GM19099 (cell line): ENCODE data around the gene NR3C1.

ENCODE experiments used
- POLR2A ChIP-seq: IDR thresholded peaks from 3 replicates; pipeline ENCODE4 v1.6.1; 2011; ENCODE audit warnings: low read depth; ENCODE audit not compliant: insufficient read length; ENCODE audit errors: extremely low read depth

Gene NR3C1

DNA sequence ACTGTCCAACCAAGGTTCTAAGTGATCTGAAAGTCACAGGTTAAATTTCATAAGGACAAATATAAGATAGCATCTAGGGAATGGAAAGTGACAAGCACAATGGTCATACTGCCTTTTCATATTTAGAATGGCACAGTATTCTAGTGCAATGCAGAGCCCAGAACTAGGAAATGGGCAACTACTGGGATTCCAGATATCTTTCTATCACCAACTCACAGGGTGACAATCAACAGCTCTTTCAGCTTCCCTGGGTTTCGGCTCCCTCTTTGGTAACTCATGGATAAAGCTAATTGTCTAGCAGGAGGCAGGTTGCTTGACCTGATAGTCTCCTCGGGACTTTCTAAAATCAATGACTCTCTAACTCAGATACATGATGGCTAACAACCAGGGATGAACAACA is 60.4 kb downstream of the NR3C1 start:
- no peak for TF ChIP-seq POLR2A

DNA sequence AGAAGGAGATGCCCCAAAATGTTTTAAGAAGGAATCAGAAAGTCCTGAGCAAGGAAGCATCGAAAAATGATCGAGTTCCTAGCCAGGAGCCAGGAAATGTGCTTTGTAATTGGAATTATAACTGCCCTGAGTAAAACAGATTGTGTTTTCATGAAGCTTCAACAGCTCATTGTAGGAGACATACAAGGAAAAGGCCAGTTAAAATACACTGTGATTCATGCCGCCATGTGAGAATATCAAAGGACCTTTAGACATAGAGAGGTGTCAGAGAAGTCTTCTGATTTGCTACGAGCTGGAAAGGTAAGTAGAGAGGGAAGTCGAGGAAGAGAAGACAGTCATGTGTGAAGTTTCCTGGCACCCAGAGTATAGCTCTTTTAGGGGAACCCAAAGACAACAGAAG is 60.9 kb downstream of the NR3C1 start:
- TF ChIP-seq POLR2A: no peak

DNA sequence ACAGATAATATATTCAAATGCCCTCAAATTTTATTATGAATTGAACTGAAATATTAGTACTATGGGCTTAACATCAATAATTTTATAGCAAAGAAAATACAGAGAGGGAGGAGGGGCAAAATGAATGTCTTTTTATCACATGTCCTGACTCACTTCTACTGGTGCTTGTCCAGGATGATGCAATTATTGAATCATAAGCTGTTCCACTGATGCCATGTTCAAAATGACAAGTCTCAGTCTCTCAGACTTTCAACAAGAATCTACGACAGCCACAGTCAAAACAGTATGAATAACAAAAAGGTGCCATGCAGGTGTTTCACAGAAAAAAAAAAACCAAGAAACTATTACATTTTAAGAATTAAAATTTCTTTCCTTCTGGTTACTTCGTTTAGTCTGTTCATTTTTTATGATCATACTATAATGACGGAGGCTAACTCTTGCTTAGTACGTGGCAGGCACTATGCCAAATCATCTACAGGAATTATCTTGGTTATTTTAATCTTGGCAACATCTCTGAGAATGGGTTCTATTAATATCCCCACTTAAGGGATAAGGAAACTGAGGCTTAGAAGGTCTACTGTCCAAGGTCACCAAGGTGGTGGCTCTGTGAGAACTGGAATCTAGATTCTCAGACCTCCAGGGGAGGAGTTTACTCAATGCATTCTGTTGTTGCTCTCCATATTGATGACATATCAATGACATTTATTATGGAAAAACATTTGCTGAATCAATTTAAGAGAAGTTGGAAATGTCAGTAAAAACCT is 61.5 kb downstream of the NR3C1 start:
- no peak for TF ChIP-seq POLR2A

DNA sequence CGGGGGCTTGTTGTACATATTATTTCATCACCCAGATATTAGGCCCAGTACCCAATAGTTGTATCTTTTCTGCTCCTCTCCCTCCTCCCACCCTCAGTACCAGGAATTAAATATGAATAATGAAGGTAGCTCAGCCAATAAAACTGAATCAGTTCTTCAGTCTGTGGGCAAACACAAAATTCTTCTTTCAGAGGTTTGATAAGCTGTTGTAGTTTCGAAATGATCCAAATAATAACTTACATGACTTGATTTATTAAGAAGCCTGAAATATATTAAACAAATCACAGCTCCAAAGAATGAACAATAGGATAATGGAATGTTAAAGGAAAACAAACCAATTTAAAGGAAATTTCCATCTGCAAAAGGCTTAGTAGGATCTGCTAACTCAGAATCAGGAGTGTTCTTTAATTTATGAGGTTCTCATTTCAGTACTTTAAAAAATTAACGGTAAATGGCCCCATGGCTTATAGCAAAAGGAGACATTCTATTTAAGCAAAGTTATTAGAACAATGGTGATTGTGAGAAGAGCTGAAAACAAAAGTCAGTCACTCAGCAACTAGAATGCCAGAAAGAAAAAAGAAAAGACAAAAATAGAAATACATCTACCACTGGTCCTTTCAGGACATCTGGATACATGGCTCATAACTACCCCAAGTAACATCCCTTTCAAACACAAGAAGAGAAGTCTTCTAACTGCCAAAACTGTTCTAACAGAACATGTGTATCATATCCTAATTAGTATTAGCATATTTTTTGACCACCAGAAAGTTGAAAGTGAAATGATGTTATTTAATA is 62.4 kb downstream of the NR3C1 start:
- no peak for TF ChIP-seq POLR2A

DNA sequence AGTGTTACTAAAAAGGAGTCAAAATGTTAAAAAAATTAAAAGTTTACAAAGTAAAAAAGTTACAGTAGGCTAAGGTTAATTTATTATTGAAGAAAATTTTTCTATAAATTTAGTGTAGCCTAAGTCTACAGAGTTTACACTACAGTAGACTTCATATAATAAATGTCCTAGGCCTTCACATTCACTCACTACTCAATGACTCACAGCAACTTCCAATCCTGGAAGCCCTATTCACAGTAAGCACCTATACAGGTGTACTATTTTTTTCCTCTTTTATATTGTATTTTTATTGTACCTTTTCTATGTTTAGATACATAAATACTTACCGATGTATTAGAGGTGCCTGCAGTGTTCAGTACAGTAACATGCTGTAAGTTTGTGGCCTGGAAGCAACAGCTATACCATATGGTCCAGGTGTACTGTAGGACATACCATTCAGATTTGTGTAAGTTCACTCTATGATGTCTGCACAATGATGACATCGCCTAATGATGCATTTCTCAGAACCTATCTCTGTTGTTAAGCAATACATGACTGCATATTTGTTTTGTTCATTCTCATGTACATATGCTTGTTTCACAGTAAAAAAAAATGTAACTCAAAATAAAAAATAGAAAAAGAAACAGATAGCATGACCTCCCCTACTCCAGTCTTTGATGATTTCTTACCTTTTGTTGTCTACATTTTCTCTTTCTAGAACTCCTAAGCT is 64.7 kb downstream of the NR3C1 start:
- no peak for TF ChIP-seq POLR2A

DNA sequence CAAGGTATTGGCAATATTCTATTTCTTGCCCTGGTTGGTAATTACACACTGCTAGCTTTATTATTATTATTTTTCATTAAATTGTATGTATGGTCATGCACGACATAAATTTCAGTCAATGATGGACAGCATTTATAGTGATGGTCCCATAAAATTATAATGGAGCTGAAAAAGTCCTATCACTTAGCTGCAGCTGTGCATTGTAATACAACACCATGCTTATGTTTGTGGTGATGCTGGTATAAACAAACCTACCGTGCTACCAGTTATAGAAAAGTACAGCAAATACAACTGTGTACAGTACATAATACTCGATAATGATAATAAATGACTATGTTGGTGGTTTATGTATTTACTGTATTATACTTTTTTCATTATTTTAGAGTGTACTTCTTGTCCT is 65.5 kb downstream of the NR3C1 start:
- TF ChIP-seq POLR2A: no peak

DNA sequence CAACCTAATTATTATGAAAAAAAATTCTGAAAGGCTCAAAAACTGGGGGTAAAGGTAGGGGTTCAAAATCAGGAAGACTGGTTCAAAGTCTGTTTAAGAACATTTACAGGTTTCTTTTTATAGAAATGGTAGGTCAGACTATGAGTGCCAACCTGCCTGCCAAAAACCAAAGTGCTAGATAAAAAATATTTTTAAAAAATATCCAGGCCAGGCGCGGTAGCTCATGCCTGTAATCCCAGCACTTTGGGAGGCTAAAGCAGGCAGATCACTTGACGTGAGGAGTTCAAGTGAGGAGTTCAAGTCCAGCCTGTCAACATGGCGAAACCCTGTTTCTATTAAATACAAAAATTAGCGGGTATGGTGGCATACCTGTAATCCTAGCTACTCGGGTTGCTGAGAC is 67.0 kb downstream of the NR3C1 start:
- no peak for TF ChIP-seq POLR2A

DNA sequence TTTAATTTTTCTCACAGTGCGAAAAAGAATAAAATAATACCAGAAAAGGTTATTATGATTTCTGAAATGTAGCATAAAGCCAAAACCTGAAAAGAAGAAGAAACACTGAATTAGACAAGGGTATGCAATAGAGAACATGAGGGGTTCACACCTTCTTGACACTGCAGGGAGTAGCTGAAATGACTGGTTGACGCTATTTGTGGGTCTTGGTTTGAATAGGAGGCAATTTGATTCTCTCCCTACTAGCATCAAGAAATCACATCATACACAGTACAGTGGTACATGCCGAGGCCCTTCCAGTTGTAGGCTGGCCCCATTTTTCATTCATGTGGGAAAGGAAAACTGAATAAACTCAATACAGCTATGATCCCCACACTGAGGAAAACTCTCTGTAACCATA is 68.6 kb downstream of the NR3C1 start:
- TF ChIP-seq POLR2A: no peak

DNA sequence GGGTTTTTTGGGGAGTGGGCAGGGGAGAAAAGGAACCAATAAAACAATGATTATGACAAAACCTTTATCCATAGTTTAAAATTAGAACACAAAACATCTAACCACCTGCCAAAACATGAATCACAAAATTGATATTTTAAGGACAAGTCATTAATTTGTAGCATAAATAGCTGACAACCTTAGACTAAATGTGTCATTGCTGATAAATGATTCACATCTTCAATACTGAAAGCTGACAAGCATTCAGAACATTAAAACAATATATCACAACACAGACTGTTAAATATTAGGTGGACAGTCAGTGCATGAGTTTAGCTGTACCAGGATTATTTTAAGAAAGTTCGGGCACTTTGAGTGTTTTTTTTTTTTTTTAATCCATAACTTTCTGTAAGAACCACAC is 71.5 kb downstream of the NR3C1 start:
- TF ChIP-seq POLR2A: no peak

DNA sequence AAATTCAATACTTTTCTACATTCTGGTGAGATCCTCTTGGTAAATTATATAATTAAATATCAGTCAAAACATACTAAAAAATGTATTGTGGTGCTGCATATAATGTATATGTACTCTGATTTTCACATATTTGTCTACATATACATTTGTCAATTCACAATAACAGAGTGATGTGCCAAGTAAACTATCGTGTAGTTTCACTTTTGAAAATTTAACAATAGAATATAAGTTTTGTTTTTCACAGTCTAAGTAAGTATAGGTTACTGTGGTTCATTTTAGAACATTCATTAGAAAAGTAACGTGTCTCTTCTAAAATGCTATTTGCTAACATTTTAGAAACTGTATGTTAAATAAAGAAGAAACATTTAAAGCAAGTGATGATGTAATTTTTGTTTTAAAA is 73.6 kb downstream of the NR3C1 start:
- TF ChIP-seq POLR2A: no peak

DNA sequence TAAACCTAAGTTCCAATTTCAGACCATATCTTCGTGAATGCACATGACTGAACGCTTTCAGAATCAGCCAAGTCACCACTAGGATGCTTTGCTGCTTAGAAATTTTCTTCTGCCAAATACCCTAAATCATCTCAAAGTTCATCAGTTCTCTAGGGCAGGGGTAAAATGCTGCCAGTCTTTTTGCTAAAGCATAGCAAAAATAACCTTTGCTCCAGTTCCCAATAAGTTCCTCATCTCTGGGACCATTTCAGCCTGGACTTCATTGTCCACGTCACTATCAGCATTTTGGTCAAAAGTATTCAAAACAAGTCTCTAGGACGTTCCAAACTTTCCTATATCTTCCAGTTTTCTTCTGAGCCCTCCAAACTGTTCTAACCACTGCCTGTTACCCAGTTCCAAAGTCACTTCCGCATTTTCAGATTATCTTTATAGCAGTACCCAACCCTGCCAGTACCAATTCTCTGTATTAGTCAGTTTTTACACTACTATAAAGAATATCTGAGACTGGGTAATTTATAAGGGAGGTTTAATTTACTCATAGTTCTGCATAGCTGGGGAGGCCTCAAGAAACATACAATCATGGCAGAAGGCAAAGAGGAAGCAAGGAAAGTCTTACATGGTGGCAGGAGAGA is 74.8 kb downstream of the NR3C1 start:
- TF ChIP-seq POLR2A: no peak

DNA sequence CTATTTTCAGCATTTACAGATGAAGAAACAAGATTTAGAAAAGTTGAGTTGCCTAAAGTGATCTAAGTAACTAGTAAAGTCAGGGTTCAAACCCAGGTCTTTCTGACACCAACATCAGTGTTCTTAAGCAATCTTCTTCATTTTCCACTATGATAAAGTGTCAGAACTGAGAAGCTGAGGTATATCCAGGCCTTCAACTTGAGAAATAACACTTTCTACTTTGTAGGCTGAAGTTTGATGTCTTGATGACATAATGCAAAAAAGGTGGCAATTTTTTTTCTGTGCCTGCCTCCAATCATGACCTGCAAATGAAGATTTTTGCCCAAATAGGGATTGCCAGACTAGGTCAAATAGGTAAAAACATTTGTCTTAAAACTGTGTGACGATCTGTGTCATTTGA is 81.3 kb downstream of the NR3C1 start:
- no peak for TF ChIP-seq POLR2A

DNA sequence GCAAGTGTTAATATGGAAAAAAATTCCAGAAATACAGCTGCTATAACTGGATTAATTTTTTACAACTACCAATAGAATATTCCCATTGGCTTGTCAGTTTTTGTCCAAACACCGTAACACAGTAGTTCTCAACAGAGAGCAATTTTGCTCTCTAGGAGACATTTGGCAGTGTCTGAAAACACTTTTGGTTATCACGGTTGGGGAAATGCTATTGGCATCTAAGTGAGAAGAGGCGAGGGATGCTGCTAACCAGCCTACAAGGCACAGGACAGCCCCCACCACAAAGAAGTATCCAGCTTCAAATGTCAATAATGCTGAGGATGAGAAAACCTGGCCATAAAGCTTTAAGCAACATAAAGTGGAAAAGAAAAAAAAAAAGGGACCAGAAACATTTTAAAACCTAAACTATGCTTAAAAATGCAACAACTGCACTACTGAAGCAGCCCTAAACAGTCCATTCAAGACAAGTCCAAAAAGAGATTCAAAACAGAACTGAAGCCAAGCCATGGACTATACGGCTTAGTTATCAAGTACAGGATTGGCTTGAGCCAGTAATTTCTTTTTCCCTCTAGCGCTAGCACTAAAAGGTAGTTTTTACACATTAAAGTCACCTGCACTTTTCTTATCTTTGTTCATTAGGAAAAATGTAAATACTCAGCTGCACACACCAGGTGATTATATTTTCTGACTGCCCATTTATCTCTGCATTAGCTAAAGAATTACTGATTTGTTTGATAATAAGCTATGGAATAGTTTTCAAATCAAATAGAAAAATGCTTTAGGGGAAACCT is 83.9 kb downstream of the NR3C1 start:
- TF ChIP-seq POLR2A: no peak

DNA sequence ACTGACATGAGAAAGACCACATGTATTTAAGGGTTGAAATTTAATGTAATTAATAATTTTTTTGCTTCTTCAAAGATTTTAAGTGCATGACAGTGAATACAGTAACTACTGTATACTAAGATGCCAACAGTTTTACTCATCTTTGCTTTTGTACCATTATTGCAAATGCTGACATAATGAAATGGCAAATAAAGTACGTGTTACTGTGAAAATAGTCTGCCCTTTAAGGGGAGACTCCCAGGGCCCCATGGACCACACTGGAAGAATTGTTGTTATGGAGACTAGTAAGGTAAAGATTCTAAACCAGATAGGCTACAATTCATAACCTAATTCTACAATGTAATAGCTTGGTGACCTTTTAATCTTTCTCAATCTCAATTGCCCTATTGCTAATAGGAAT is 84.7 kb downstream of the NR3C1 start:
- no peak for TF ChIP-seq POLR2A

DNA sequence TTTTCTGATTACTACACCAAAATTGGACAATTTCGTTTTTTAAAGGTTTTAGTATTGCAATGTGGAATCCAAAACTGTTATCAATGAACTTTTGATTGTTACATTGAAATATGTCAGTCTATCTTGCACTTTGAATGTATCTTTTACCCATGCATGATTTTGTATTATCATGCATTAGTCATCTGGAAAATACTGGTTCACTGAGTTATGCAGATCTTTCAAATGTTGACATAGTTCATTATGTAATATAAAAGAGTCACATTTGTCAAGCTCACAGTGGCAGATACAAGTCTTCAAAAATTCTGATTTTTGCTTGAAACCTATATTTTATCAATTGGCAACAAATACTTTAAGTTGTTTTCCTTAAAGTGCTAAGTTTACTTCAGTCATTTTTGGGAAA is 85.2 kb downstream of the NR3C1 start:
- no peak for TF ChIP-seq POLR2A
